Stimulated activated memory B cell treated with anti-CD40 and anti-IgM and Interleukin-4, amounts not matched to agents 10 μg/mL and 1 μg/mL and 100 μg/mL, for 72 hours (primary cell): ENCODE data around the gene NREP.

Experiments used
- ATAC-seq: fragments of 150-1000 bp; cut with Tn5 transposase; 2 replicates; pipeline ENCODE4 v1.10.0; 2021
- H3K27ac Mint-ChIP-seq: one replicate; pipeline ENCODE4 v1.8.0; 2022; ENCODE audit warnings: mild to moderate bottlenecking, mixed read lengths
- H3K27me3 Mint-ChIP-seq: one replicate; pipeline ENCODE4 v1.8.0; 2022; ENCODE audit warnings: mixed read lengths
- H3K36me3 Mint-ChIP-seq: one replicate; pipeline ENCODE4 v1.8.0; 2022; ENCODE audit warnings: mixed read lengths
- H3K4me1 Mint-ChIP-seq: one replicate; pipeline ENCODE4 v1.8.0; 2022; ENCODE audit warnings: mixed read lengths
- H3K4me3 Mint-ChIP-seq: one replicate; pipeline ENCODE4 v1.8.0; 2022; ENCODE audit warnings: mild to moderate bottlenecking, moderate library complexity, mixed read lengths
- H3K9me3 Mint-ChIP-seq: one replicate; pipeline ENCODE4 v1.8.0; 2022; ENCODE audit warnings: mixed read lengths

Gene NREP

GRCh38 chr5:111756581-111757354 is at the start of gene NREP:
Gene NREP, minus strand, starts transcription at chr5:111757194. Its CDS starts 1,422 bp downstream, at chr5:111755772.
- H3K36me3 Mint-ChIP-seq, result no peaks in the 10 kb centered on the region
- no peaks in the 10 kb centered on the region for H3K9me3 Mint-ChIP-seq
- ATAC-seq, result no peak
- H3K4me3 Mint-ChIP-seq, result peak within 1 kb of the TSS; percentile 80
- H3K27me3 Mint-ChIP-seq, result peaks cover 5% of the 10 kb centered on the region
- peaks cover 15% of the 10 kb centered on the region for H3K4me1 Mint-ChIP-seq
- H3K27ac Mint-ChIP-seq, result peak within 1 kb of the TSS; percentile 74

- no peak overlapping the region for H3K4me3 Mint-ChIP-seq
- ATAC-seq, result no peak
- H3K27me3 Mint-ChIP-seq, result no peaks in the 10 kb centered on the region
- no peaks in the 10 kb centered on the region for H3K36me3 Mint-ChIP-seq
- no peak overlapping the region for H3K27ac Mint-ChIP-seq
- H3K4me1 Mint-ChIP-seq, result no peaks in the 10 kb centered on the region
- no peaks in the 10 kb centered on the region for H3K9me3 Mint-ChIP-seq
Measured at GRCh38 chr5:111806753-111807152, 49.8 kb upstream of the NREP start.

GRCh38 chr5:111806156-111806555 is 49.2 kb upstream of the NREP start:
- ATAC-seq, result no peak
- H3K27ac Mint-ChIP-seq, result no peak overlapping the region
- H3K36me3 Mint-ChIP-seq, result no peaks in the 10 kb centered on the region
- no peaks in the 10 kb centered on the region for H3K4me1 Mint-ChIP-seq
- no peak overlapping the region for H3K4me3 Mint-ChIP-seq
- no peaks in the 10 kb centered on the region for H3K27me3 Mint-ChIP-seq
- no peaks in the 10 kb centered on the region for H3K9me3 Mint-ChIP-seq

- ATAC-seq, result no peak
- no peak overlapping the region for H3K4me3 Mint-ChIP-seq
- no peaks in the 10 kb centered on the region for H3K27me3 Mint-ChIP-seq
Measured at GRCh38 chr5:111805071-111805470, 48.1 kb upstream of the NREP start.

GRCh38 chr5:111800351-111800750 is 43.4 kb upstream of the NREP start:
- ATAC-seq, result no peak
- peaks cover 3% of the 10 kb centered on the region for H3K9me3 Mint-ChIP-seq
- no peaks in the 10 kb centered on the region for H3K27me3 Mint-ChIP-seq
- no peaks in the 10 kb centered on the region for H3K36me3 Mint-ChIP-seq
- no peak overlapping the region for H3K4me3 Mint-ChIP-seq
- no peak overlapping the region for H3K27ac Mint-ChIP-seq
- H3K4me1 Mint-ChIP-seq, result no peaks in the 10 kb centered on the region

More at GRCh38 chr5:111805071-111805470, 48.1 kb upstream of the NREP start:
- no peaks in the 10 kb centered on the region for H3K9me3 Mint-ChIP-seq
- H3K27ac Mint-ChIP-seq, result no peak overlapping the region
- no peaks in the 10 kb centered on the region for H3K36me3 Mint-ChIP-seq
- H3K4me1 Mint-ChIP-seq, result no peaks in the 10 kb centered on the region

GRCh38 chr5:111795142-111795541 is 38.1 kb upstream of the NREP start:
- no peaks in the 10 kb centered on the region for H3K36me3 Mint-ChIP-seq
- H3K27me3 Mint-ChIP-seq, result peaks cover 10% of the 10 kb centered on the region
- no peak overlapping the region for H3K27ac Mint-ChIP-seq
- H3K4me1 Mint-ChIP-seq, result no peaks in the 10 kb centered on the region
- peaks cover 3% of the 10 kb centered on the region for H3K9me3 Mint-ChIP-seq
- ATAC-seq, result no peak
- H3K4me3 Mint-ChIP-seq, result no peak overlapping the region

GRCh38 chr5:111792471-111793058 is 35.6 kb upstream of the NREP start:
- peaks cover 10% of the 10 kb centered on the region for H3K27me3 Mint-ChIP-seq
- no peak overlapping the region for H3K4me3 Mint-ChIP-seq
- H3K9me3 Mint-ChIP-seq, result peaks cover 3% of the 10 kb centered on the region
- no peak overlapping the region for H3K27ac Mint-ChIP-seq
- no peaks in the 10 kb centered on the region for H3K4me1 Mint-ChIP-seq
- H3K36me3 Mint-ChIP-seq, result no peaks in the 10 kb centered on the region
- ATAC-seq, result no peak

- Mint-ChIP-seq H3K36me3 (no peaks in the 10 kb centered on the region), H3K9me3 (no peaks in the 10 kb centered on the region), H3K27ac (no peak overlapping the region), H3K27me3 (peaks cover 10% of the 10 kb centered on the region), H3K4me1 (no peaks in the 10 kb centered on the region), H3K4me3 (no peak overlapping the region)
- ATAC-seq, result no peak
Measured at GRCh38 chr5:111790295-111790694, 33.3 kb upstream of the NREP start.

- ATAC-seq, result no peak
- H3K27ac Mint-ChIP-seq, result no peak overlapping the region
- no peaks in the 10 kb centered on the region for H3K4me1 Mint-ChIP-seq
- H3K36me3 Mint-ChIP-seq, result no peaks in the 10 kb centered on the region
- H3K27me3 Mint-ChIP-seq, result peaks cover 10% of the 10 kb centered on the region
- no peaks in the 10 kb centered on the region for H3K9me3 Mint-ChIP-seq
- H3K4me3 Mint-ChIP-seq, result no peak overlapping the region
Measured at GRCh38 chr5:111787006-111787405, 30.0 kb upstream of the NREP start.

- peaks cover 11% of the 10 kb centered on the region for H3K27me3 Mint-ChIP-seq
- ATAC-seq, result no peak
- no peaks in the 10 kb centered on the region for H3K36me3 Mint-ChIP-seq
- H3K4me1 Mint-ChIP-seq, result no peaks in the 10 kb centered on the region
- H3K9me3 Mint-ChIP-seq, result no peaks in the 10 kb centered on the region
- no peak overlapping the region for H3K4me3 Mint-ChIP-seq
- no peak overlapping the region for H3K27ac Mint-ChIP-seq
Measured at GRCh38 chr5:111784491-111785181, 27.6 kb upstream of the NREP start.

GRCh38 chr5:111783537-111783936 is 26.5 kb upstream of the NREP start:
- Mint-ChIP-seq H3K36me3 (no peaks in the 10 kb centered on the region), H3K27ac (no peak overlapping the region), H3K27me3 (peaks cover 11% of the 10 kb centered on the region), H3K4me3 (no peak overlapping the region), H3K4me1 (no peaks in the 10 kb centered on the region), H3K9me3 (no peaks in the 10 kb centered on the region)
- no peak for ATAC-seq

GRCh38 chr5:111782216-111782615 is 25.2 kb upstream of the NREP start:
- no peaks in the 10 kb centered on the region for H3K9me3 Mint-ChIP-seq
- H3K4me3 Mint-ChIP-seq, result no peak overlapping the region
- H3K36me3 Mint-ChIP-seq, result no peaks in the 10 kb centered on the region
- H3K27ac Mint-ChIP-seq, result no peak overlapping the region
- H3K4me1 Mint-ChIP-seq, result no peaks in the 10 kb centered on the region
- peaks cover 11% of the 10 kb centered on the region for H3K27me3 Mint-ChIP-seq
- no peak for ATAC-seq

- H3K9me3 Mint-ChIP-seq, result no peaks in the 10 kb centered on the region
- H3K4me1 Mint-ChIP-seq, result no peaks in the 10 kb centered on the region
- no peak for ATAC-seq
- H3K27me3 Mint-ChIP-seq, result peaks cover 11% of the 10 kb centered on the region
- no peaks in the 10 kb centered on the region for H3K36me3 Mint-ChIP-seq
- no peak overlapping the region for H3K4me3 Mint-ChIP-seq
- H3K27ac Mint-ChIP-seq, result no peak overlapping the region
Measured at GRCh38 chr5:111781200-111781599, 24.2 kb upstream of the NREP start.

- Mint-ChIP-seq H3K9me3 (no peaks in the 10 kb centered on the region), H3K4me1 (no peaks in the 10 kb centered on the region), H3K36me3 (no peaks in the 10 kb centered on the region), H3K27me3 (peaks cover 11% of the 10 kb centered on the region), H3K4me3 (no peak overlapping the region), H3K27ac (no peak overlapping the region)
- ATAC-seq, result no peak
Measured at GRCh38 chr5:111779922-111780292, 22.9 kb upstream of the NREP start.

GRCh38 chr5:111779260-111779921 is 22.4 kb upstream of the NREP start:
- H3K27ac Mint-ChIP-seq, result no peak overlapping the region
- no peak for ATAC-seq
- H3K9me3 Mint-ChIP-seq, result no peaks in the 10 kb centered on the region
- no peaks in the 10 kb centered on the region for H3K36me3 Mint-ChIP-seq
- H3K4me3 Mint-ChIP-seq, result no peak overlapping the region
- peaks cover 11% of the 10 kb centered on the region for H3K27me3 Mint-ChIP-seq
- H3K4me1 Mint-ChIP-seq, result no peaks in the 10 kb centered on the region
